Ectodermal cell (in vitro differentiated cells): ENCODE measurements around the gene SLC25A36.
"Not testable (repeated sequence)": the region's sequence is repeated elsewhere in the genome, so short reads cannot be mapped to it uniquely, and the experiment has no call there.

Source experiments
- H3K27ac ChIP-seq: 2 replicates; pipeline ENCODE4 v1.7.0; 2013; ENCODE audit warnings: mild to moderate bottlenecking, low read depth, low read length; ENCODE audit not compliant: insufficient read depth, poor library complexity, severe bottlenecking
- H3K27me3 ChIP-seq: 2 replicates; pipeline ENCODE4 v1.7.0; 2013; ENCODE audit warnings: mild to moderate bottlenecking, low read length; ENCODE audit not compliant: insufficient read depth, control insufficient read depth, poor library complexity, severe bottlenecking
- H3K36me3 ChIP-seq: one replicate; pipeline ENCODE4 v1.7.0; 2013; ENCODE audit warnings: low read length; ENCODE audit not compliant: control insufficient read depth, insufficient read depth
- H3K4me1 ChIP-seq: one replicate; pipeline ENCODE4 v1.7.0; 2013; ENCODE audit warnings: low read length; ENCODE audit not compliant: control insufficient read depth, insufficient read depth
- H3K4me3 ChIP-seq: 2 replicates; pipeline ENCODE4 v1.7.0; 2013; ENCODE audit warnings: low read depth, low read length, control low read depth; ENCODE audit not compliant: insufficient read depth
- H3K9me3 ChIP-seq: 2 replicates; pipeline ENCODE4 v1.7.0; 2013; ENCODE audit warnings: mild to moderate bottlenecking, low read length, moderate library complexity; ENCODE audit not compliant: control insufficient read depth
- WGBS, 2 experiments: methylation state at CpG; one replicate each; pipeline ENCODE4 v1.1.7; 2013; ENCODE audit warnings: missing lambda C conversion rate in 2 of 2; 5-methylcytosine and 5-hydroxymethylcytosine counted together

The SLC25A36 gene

GRCh38 chr3:140950863-140951262 lies 9.2 kb downstream of the SLC25A36 start:
- peaks cover 16% of the 10 kb centered on the region for H3K4me1 ChIP-seq
- no peak overlapping the region for H3K4me3 ChIP-seq
- H3K27me3 ChIP-seq: no peaks in the 10 kb centered on the region
- no peaks in the 10 kb centered on the region for H3K9me3 ChIP-seq
- 63 to 86% methylated on average over 2 of the region's 2 CpGs for WGBS, 2 experiments
- no peaks in the 10 kb centered on the region for H3K36me3 ChIP-seq
- no peak overlapping the region for H3K27ac ChIP-seq

- not testable (repeated sequence) for H3K27me3 ChIP-seq, H3K27ac ChIP-seq, H3K9me3 ChIP-seq, H3K36me3 ChIP-seq, H3K4me3 ChIP-seq
- H3K4me1 ChIP-seq: peaks cover 16% of the 10 kb centered on the region
- 84 to 89% methylated on average over 5 of the region's 5 CpGs for WGBS, 2 experiments
These were observed 10.1 kb downstream of the SLC25A36 start for GRCh38 chr3:140951750-140952149.

GRCh38 chr3:140953028-140953960 lies 11.7 kb downstream of the SLC25A36 start:
- no peaks in the 10 kb centered on the region for H3K27me3 ChIP-seq
- no peak overlapping the region for H3K4me3 ChIP-seq
- whole genome bisulfite sequencing, 2 experiments: 84 to 91% methylated on average over 2 to 4 of the region's 5 CpGs
- no peak overlapping the region for H3K27ac ChIP-seq
- peaks cover 16% of the 10 kb centered on the region for H3K4me1 ChIP-seq
- no peaks in the 10 kb centered on the region for H3K36me3 ChIP-seq
- no peaks in the 10 kb centered on the region for H3K9me3 ChIP-seq

GRCh38 chr3:140954576-140954975 lies 12.9 kb downstream of the SLC25A36 start:
- H3K4me3 ChIP-seq: no peak overlapping the region
- H3K36me3 ChIP-seq: no peaks in the 10 kb centered on the region
- no peaks in the 10 kb centered on the region for H3K9me3 ChIP-seq
- WGBS, 2 experiments: 93 to 100% methylated on average over 1 of the region's 2 CpGs
- no peak overlapping the region for H3K27ac ChIP-seq
- H3K27me3 ChIP-seq: no peaks in the 10 kb centered on the region
- peaks cover 16% of the 10 kb centered on the region for H3K4me1 ChIP-seq

- no peak overlapping the region for H3K27ac ChIP-seq
- H3K9me3 ChIP-seq: no peaks in the 10 kb centered on the region
- 95 to 97% methylated on average over 3 of the region's 3 CpGs for WGBS, 2 experiments
- H3K27me3 ChIP-seq: no peaks in the 10 kb centered on the region
- H3K36me3 ChIP-seq: no peaks in the 10 kb centered on the region
- no peak overlapping the region for H3K4me3 ChIP-seq
- peaks cover 7% of the 10 kb centered on the region for H3K4me1 ChIP-seq
These were observed 14.0 kb downstream of the SLC25A36 start for GRCh38 chr3:140955645-140956044.

GRCh38 chr3:140956058-140956835 lies 14.6 kb downstream of the SLC25A36 start:
- H3K4me3 ChIP-seq: no peak overlapping the region
- no peaks in the 10 kb centered on the region for H3K9me3 ChIP-seq
- H3K27ac ChIP-seq: no peak overlapping the region
- H3K4me1 ChIP-seq: peaks cover 3% of the 10 kb centered on the region
- no peaks in the 10 kb centered on the region for H3K36me3 ChIP-seq
- 97 to 98% methylated on average over 4 to 5 of the region's 5 CpGs for WGBS, 2 experiments
- H3K27me3 ChIP-seq: no peaks in the 10 kb centered on the region

- no peak overlapping the region for H3K4me3 ChIP-seq
- no peaks in the 10 kb centered on the region for H3K9me3 ChIP-seq
- H3K4me1 ChIP-seq: no peaks in the 10 kb centered on the region
- no peak overlapping the region for H3K27ac ChIP-seq
- H3K27me3 ChIP-seq: no peaks in the 10 kb centered on the region
- H3K36me3 ChIP-seq: peaks cover 9% of the 10 kb centered on the region
These were observed 31.2 kb downstream of the SLC25A36 start for GRCh38 chr3:140972833-140973232.

GRCh38 chr3:140974900-140975299 lies 33.3 kb downstream of the SLC25A36 start:
- H3K9me3 ChIP-seq: no peaks in the 10 kb centered on the region
- no peak overlapping the region for H3K4me3 ChIP-seq
- H3K4me1 ChIP-seq: no peaks in the 10 kb centered on the region
- peaks cover 9% of the 10 kb centered on the region for H3K36me3 ChIP-seq
- H3K27me3 ChIP-seq: no peaks in the 10 kb centered on the region
- H3K27ac ChIP-seq: no peak overlapping the region

GRCh38 chr3:140980663-140981062 lies 39.0 kb downstream of the SLC25A36 start:
- no peaks in the 10 kb centered on the region for H3K9me3 ChIP-seq
- no peak overlapping the region for H3K4me3 ChIP-seq
- no peak overlapping the region for H3K27ac ChIP-seq
- WGBS, 2 experiments: 88 to 95% methylated on average over 4 of the region's 4 CpGs
- peaks cover 4% of the 10 kb centered on the region for H3K36me3 ChIP-seq
- no peaks in the 10 kb centered on the region for H3K27me3 ChIP-seq
- H3K4me1 ChIP-seq: no peaks in the 10 kb centered on the region

GRCh38 chr3:140987792-140988191 lies 46.2 kb downstream of the SLC25A36 start:
- not testable (repeated sequence) for H3K36me3 ChIP-seq, H3K4me3 ChIP-seq, H3K4me1 ChIP-seq, H3K9me3 ChIP-seq, H3K27ac ChIP-seq, H3K27me3 ChIP-seq
- 95% methylated on average over 5 of the region's 5 CpGs for WGBS, 2 experiments
